Heart right ventricle (tissue), 16 donors: ENCODE results near the gene SLC28A1. TPM values are rescaled to one million over a fixed set of nuclear protein-coding genes. Genes with fewer than 3 reads are reported as not detected.

Source experiments
- ATAC-seq, 8 donors: fragments of 200-7000 bp; cut with Tn5 transposase; one replicate each; pipeline ENCODE4 v1.9.1; 2020; ENCODE audit warnings: mild to moderate bottlenecking in 8 of 8, moderate library complexity in 8 of 8, moderate number of reproducible peaks in 1 of 8
- DNase-seq, 2 donors: peaks; one replicate each; pipeline ENCODE4 v3.0.0-alpha.2; 2020
- H3K27ac ChIP-seq, 10 donors: fragments of 200-600 bp; sonication (generic) in 2 of 10; one replicate each; pipeline versions ENCODE4 v1.5.0 to v1.8.0; 2020 to 2022; ENCODE audit warnings: mild to moderate bottlenecking in 3 of 10
- H3K27me3 ChIP-seq, 7 donors: fragments of 200-600 bp; one replicate each; pipeline ENCODE4 v1.8.0; 2021 to 2022; ENCODE audit warnings: mild to moderate bottlenecking in 2 of 7
- H3K36me3 ChIP-seq, 9 donors: fragments of 200-600 bp; sonication (generic) in 1 of 9; one replicate each; pipeline versions ENCODE4 v1.5.0 to v1.8.0; 2020 to 2022; ENCODE audit warnings: mild to moderate bottlenecking in 2 of 9
- H3K4me1 ChIP-seq, 9 donors: fragments of 200-600 bp; sonication (generic) in 1 of 9; one replicate each; pipeline versions ENCODE4 v1.5.0 to v1.8.0; 2020 to 2022; ENCODE audit warnings: mild to moderate bottlenecking in 4 of 9
- H3K4me3 ChIP-seq, 10 donors: fragments of 200-600 bp; sonication (generic) in 2 of 10; one replicate each; pipeline versions ENCODE4 v1.5.0 to v1.8.0; 2020 to 2022; ENCODE audit warnings: mild to moderate bottlenecking in 7 of 10, moderate library complexity in 2 of 10
- H3K9me3 ChIP-seq, 11 donors: fragments of 200-600 bp in 10 of 11; sonication (generic) in 2 of 11; one replicate each; pipeline versions ENCODE4 v1.5.0 to v1.8.0; 2013 to 2022; ENCODE audit warnings: mild to moderate bottlenecking in 2 of 11, control low read depth in 1 of 11, moderate library complexity in 1 of 11
- WGBS, 2 donors: extraction: QIAGEN DNeasy Blood & Tissue Kit; methylation state at CpG; one replicate each; pipeline ENCODE4 v1.1.7; 2013; ENCODE audit warnings: inconsistent platforms in 1 of 2; 5-methylcytosine and 5-hydroxymethylcytosine counted together
- intact Hi-C, 10 donors: fragments of 100-400 bp; cut with DNase I; formaldehyde crosslinking; loops; one replicate each; pipeline versions ENCODE4 v1.11.1 to v1.14.2; 2022
- long read RNA-seq, 3 donors: library from polyadenylated mRNA; unstranded; transcript quantifications; one replicate each; pipeline ENCODE4 v2.0.0, GENCODE V29; 2020 to 2021
- polyA plus RNA-seq, 2 donors: library from polyadenylated mRNA; stranded (reverse); fragments of 200-250 nt; gene quantifications; one replicate each; pipeline ENCODE4 v1.2.3, GENCODE V29; 2013
- total RNA-seq, 10 donors: library from RNA; stranded (reverse); fragmentation: NEBNext Ultra II Directional in 3 of 10; extraction: Animal tissue kit (Norgen Biotek cat#: 25700) in 3 of 10; gene quantifications; one replicate each; pipeline versions ENCODE4 v1.2.1 to v1.2.4, GENCODE V29; 2021 to 2023
- TF ChIP-seq, protein P1 (sequence below), 9 donors: fragments of 200-600 bp; sonication (generic) in 2 of 9; IDR thresholded peaks; one replicate each; pipeline versions ENCODE4 v1.5.0 to v1.8.0; 2021 to 2022; ENCODE audit warnings: antibody characterized with exemption in 9 of 9, mild to moderate bottlenecking in 5 of 9, moderate library complexity in 1 of 9
- donor health status: Arrhythmogenic right ventricular cardiomyopathy.
- donor health status: ischemic (EF 13 %, LVEDD 7.1; RV severe dilation, severe dysfunction).
- donor health status: healthy with polysubstance abuse.
- donor health status: DM: no; HTN: yes; CAD: no.
- donor health status: DM: no; HTN: no; CAD: no.
- donor health status: ischemic (EF 25% LVEDD 6.9; RV normal size, moderate dysfunction).
- donor health status: ischemic (EF 25% LVEDD 5.7; RV mildly dilated, moderate dysfunction).
- donor health status: healthy.
- donor health status: DM: yes; HTN: yes; CAD: no.
- donor health status: Ischemic cardiomyopathy.
- donor health status: ischemic (EF 35%, LVEDD 5.7; RV mildly dilated, moderate dysfunction).
- donor health status: nonischemic (EF 11% LVEDD 7.7; RV severe dilation, severe dysfunction).
- donor health status: DM: yes; HTN: yes; CAD: no.
- donor health status: PGD.
- donor health status: ischemic (EF 29% LVEDD 5.4; RV normal size, mild dysfunction).
- donor health status: nonischemic (EF 23%, LVEDD 6.1; RV moderate dilation, normal function).

The SLC28A1 gene
- total RNA-seq (1 to 10 TPM in 8 of 10 donors, under 1 TPM in 2; 0.26 to 2.2 (median 1.6) TPM), polyA plus RNA-seq (1 to 10 TPM in 1 of 2 donors, under 1 TPM in 1; 0.07 to 1.3 TPM)
- long read RNA-seq, donor 1: 0 reads
- long read RNA-seq, donor 2, partial matches to known transcripts: 0 of 1 reads
- long read RNA-seq, donor 2, other reads (novel, unspliced or antisense): 1 of 1 reads
- long read RNA-seq, donor 3, partial matches to known transcripts: 1 of 1 reads
- long read RNA-seq, donor 3, other reads (novel, unspliced or antisense): 0 of 1 reads

DNA sequence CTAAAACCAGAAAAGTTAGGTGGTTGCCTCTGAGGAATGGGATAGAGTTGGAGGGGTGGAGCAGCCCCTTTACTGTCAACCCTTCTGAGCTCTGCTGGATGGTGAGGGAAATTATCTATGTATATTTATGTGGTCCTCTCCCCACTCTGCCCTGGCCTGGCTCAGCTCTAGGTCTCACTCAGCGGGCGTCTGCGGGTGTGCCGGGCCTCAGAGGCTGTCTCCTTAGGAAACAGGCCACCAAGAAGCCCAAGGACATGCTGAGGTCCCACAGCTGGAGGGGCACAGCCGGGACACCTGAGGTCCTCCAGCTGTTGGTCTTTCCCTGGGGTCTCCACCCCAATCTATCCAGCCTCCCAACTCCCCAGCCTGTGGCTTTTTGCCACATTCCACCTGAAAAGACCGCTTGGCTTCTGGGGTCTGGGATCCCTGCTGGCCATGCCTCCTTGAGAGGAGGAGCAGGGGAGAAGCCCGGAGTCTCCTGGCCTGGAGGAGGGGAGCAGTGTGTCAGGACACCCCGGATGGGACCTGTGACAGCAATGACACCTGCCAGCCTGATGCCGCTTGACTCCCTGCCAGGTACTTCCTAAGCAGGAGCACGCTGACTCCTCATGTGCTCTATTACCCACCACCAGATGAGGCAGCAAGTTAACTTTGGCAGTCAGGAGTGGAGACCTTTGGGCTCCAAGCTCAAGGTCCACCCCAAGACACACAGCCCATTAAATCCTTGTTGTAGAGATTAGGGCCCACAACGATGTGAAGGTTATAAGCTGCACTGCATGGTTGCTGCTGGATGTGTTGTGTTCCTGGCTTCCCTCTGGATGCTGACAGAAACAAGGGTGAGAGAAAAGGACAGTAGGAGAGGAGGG is at the start of gene SLC28A1:
Gene SLC28A1, plus strand, starts transcription at position 747 of the 866 bp plus-strand sequence. CDS start 3,099 bp downstream, outside the sequence.
- H3K27me3 ChIP-seq: no peaks in the 10 kb centered on the region
- DNase-seq (no peak), ATAC-seq (peak; percentile 8 to 64 (median 38))
- H3K4me3 ChIP-seq: no peak within 1 kb of the TSS
- TF ChIP-seq, protein P1, sequence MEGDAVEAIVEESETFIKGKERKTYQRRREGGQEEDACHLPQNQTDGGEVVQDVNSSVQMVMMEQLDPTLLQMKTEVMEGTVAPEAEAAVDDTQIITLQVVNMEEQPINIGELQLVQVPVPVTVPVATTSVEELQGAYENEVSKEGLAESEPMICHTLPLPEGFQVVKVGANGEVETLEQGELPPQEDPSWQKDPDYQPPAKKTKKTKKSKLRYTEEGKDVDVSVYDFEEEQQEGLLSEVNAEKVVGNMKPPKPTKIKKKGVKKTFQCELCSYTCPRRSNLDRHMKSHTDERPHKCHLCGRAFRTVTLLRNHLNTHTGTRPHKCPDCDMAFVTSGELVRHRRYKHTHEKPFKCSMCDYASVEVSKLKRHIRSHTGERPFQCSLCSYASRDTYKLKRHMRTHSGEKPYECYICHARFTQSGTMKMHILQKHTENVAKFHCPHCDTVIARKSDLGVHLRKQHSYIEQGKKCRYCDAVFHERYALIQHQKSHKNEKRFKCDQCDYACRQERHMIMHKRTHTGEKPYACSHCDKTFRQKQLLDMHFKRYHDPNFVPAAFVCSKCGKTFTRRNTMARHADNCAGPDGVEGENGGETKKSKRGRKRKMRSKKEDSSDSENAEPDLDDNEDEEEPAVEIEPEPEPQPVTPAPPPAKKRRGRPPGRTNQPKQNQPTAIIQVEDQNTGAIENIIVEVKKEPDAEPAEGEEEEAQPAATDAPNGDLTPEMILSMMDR (IDR thresholded peaks at IDR 0.05): no peak
- H3K9me3 ChIP-seq: no peaks in the 10 kb centered on the region
- H3K36me3 ChIP-seq: no peaks in the 10 kb centered on the region
- 57 to 72% methylated on average over 11 of the region's 11 CpGs for WGBS, 2 donors
- H3K4me1 ChIP-seq: peaks cover 0 to 35% (median 12%) of the 10 kb centered on the region in 9 donors
- H3K27ac ChIP-seq: peak within 1 kb of the TSS in 7 of 10 donors; percentile 47 to 87 (median 81)
- intact Hi-C loops: no loop called here

GRCh38 chr15:84834969-84835368 is 49.5 kb upstream of the SLC28A1 start:
- ATAC-seq (peak in 5 of 8 donors; percentile 4 to 25 (median 8)), DNase-seq (no peak)
- Histone ChIP-seq H3K4me3 (no peak overlapping the region), H3K36me3 (peaks cover 0 to 57% (median 6%) of the 10 kb centered on the region in 9 donors), H3K9me3 (no peaks in the 10 kb centered on the region), H3K4me1 (peaks cover 27 to 100% (median 86%) of the 10 kb centered on the region in 9 donors), H3K27ac (peak overlapping the region; percentile 69 to 99 (median 94)), H3K27me3 (no peaks in the 10 kb centered on the region)
- intact Hi-C loops: loop anchor here in 1 of 10 donors (5.0 kb wide), 1 partner anchor 82 kb away; no protein-coding TSS in a partner anchor
- TF ChIP-seq, protein P1 (IDR thresholded peaks at IDR 0.05): no peak
- WGBS, 2 donors: 66 to 70% methylated on average over 5 of the region's 5 CpGs

GRCh38 chr15:84835661-84836337 is 48.7 kb upstream of the SLC28A1 start:
- no peaks in the 10 kb centered on the region for H3K9me3 ChIP-seq
- peak in 7 of 8 donors; percentile 3 to 67 (median 58) for ATAC-seq
- WGBS, 2 donors: 46 to 56% methylated on average over 5 of the region's 5 CpGs
- H3K4me3 ChIP-seq: no peak overlapping the region
- H3K36me3 ChIP-seq: peaks cover 0 to 58% (median 11%) of the 10 kb centered on the region in 9 donors
- TF ChIP-seq, protein P1 (IDR thresholded peaks at IDR 0.05): no peak
- no peaks in the 10 kb centered on the region for H3K27me3 ChIP-seq
- no peak for DNase-seq
- H3K4me1 ChIP-seq: peaks cover 33 to 100% (median 86%) of the 10 kb centered on the region in 9 donors
- H3K27ac ChIP-seq: peak overlapping the region; percentile 69 to 99 (median 96)
- intact Hi-C loops: no loop called here

GRCh38 chr15:84836844-84837243 is 47.6 kb upstream of the SLC28A1 start:
- 75 to 83% methylated on average over 1 of the region's 1 CpG for WGBS, 2 donors

More at GRCh38 chr15:84836844-84837243, 47.6 kb upstream of the SLC28A1 start:
- DNase-seq (no peak), ATAC-seq (no peak)
- Histone ChIP-seq H3K4me1 (peaks cover 35 to 99% (median 86%) of the 10 kb centered on the region in 9 donors), H3K36me3 (peaks cover 0 to 52% (median 11%) of the 10 kb centered on the region in 9 donors), H3K27me3 (no peaks in the 10 kb centered on the region), H3K4me3 (no peak overlapping the region), H3K27ac (peak overlapping the region; percentile 65 to 99 (median 96)), H3K9me3 (no peaks in the 10 kb centered on the region)
- intact Hi-C loops: no loop called here
- TF ChIP-seq, protein P1 (IDR thresholded peaks at IDR 0.05): no peak
